Left colon (tissue), 2 donors: ENCODE results near the gene EIF2S2. TPM values are rescaled to one million over a fixed set of nuclear protein-coding genes. Genes with fewer than 3 reads are reported as not detected.

Experiments
- ATAC-seq: fragments of 200-7000 bp; cut with Tn5 transposase; one replicate; pipeline ENCODE4 v1.9.1; 2020; ENCODE audit warnings: mild to moderate bottlenecking, moderate library complexity
- DNase-seq, 2 donors: peaks; one replicate each; pipeline ENCODE4 v3.0.0-alpha.2; 2020
- intact Hi-C, 2 donors: fragments of 100-400 bp; cut with DNase I in 1 of 2; cut with micrococcal nuclease in 1 of 2; formaldehyde crosslinking; loops; one replicate each; pipeline versions ENCODE4 v1.11.2 to v1.14.0; 2022; cut with DNase I, micrococcal nuclease
- total RNA-seq, 2 donors: library from RNA; stranded (reverse); fragmentation: NEBNext Ultra II Directional; extraction: Animal tissue kit (Norgen Biotek cat#: 25700); gene quantifications; one replicate each; pipeline ENCODE4 v1.2.1, GENCODE V29; 2021
- donor health status: DM: no; HTN: no; CAD: no.
- donor health status: DM: yes; HTN: yes; CAD: no.

EIF2S2 gene
- total RNA-seq, 2 donors from 2014 or later: 39.8 to 51.1 TPM

DNA sequence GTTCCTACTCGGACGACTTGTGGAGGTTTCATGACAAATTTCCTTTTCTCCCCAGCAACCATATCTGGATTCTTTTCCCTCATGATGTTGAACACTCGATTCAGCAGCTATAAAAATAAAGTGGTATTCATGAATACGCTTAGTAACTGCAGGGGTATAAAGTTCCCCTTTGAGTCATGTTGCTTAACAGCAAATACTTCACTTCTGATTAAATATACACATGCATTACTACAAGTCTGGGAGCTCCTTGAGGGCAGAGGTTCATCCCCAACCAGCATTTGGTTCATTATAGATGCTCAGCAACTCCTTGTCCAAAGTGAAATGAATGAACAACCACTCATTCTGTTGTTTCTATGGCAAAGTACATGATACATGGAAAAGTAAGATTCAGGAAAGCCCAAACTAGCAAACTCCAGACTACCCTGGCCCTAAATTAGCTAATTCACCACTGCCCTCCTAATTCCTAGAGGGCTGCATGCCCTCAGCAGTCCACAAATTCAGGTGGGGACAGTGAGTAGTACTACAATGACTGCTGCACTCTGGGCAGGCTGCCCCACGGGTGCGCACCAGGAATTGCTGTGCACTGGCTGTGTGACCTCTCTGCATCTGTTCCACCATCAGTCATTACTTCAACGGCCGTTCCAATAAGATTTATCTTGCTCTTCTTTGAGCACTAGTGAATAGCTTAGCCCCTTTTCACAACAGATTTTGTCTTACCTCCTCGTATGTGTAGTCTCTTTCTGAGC, 15.2 kb downstream of the EIF2S2 start:
- no peak for ATAC-seq
- no peak for DNase-seq
- intact Hi-C loops: no loop called here

GRCh38 chr20:34095825-34096224, 16.2 kb downstream of the EIF2S2 start:
- ATAC-seq: no peak
- DNase-seq: no peak
- intact Hi-C loops: no loop called here

DNA sequence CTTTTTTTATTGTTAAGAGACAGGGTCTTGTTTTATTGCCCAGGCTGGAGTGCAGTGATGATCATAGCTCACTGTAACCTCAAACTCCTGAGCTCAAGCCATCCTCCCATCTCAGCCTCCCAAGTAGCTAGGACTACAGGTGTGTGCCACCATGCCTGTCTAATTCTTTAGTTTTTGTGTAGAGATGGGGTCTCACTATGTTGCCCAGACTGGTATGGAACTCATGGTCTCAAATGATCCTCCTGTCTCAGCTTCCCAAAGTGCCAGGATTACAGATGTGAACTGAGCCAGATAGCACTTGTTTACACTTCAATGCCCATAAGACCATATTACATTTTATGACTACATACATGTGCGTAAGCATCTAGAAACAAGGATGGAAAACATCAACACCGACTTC, 18.1 kb downstream of the EIF2S2 start:
- DNase-seq (no peak), ATAC-seq (no peak)
- intact Hi-C loops: no loop called here

DNA sequence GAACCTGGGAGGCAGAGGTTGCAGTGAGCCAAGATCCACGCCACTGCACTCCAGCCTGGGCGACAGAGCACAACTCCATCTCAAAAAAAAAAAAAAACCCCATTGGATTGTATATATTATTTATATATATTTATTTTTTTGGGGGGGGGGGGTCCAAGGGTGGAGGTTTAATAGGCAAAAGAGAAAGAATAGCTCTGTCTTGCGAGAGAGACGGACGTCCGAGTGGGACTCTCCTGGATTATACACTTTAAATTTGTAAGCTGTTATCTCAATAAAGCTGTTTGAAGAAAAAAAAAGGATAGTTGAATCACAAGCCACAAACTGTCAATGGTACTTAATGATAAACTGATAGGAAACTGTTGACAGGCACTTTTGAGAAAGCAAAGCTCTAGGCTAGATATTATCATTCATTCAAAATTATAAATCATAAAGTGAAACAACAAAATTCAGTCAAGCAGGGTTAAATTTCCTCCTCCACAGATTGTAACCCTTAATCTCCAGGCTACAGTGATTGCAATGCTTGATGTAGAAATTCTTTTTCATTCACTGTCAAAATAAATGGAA, 20.3 kb downstream of the EIF2S2 start:
- DNase-seq (no peak), ATAC-seq (no peak)
- intact Hi-C loops: no loop called here

DNA sequence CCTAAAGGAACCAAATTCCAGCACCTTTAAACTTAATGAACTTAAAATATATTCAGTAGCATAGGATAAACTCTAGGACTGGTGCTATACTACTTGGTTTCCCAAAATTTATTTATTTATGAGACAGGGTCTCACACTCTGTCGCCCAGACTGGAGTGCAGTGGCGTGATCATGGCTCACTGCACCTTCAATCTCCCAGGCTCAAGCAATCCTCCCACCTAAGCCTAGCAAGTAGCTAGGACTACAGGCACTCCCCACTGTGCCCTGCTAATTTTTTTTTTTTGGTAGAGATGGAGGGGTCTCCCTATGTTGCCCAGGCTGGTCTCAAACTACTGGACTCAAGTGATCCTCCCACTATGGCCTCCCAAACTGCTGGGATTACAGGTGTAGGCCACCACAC, 21.4 kb downstream of the EIF2S2 start:
- intact Hi-C loops: no loop called here
- ATAC-seq: no peak
- DNase-seq: no peak

DNA sequence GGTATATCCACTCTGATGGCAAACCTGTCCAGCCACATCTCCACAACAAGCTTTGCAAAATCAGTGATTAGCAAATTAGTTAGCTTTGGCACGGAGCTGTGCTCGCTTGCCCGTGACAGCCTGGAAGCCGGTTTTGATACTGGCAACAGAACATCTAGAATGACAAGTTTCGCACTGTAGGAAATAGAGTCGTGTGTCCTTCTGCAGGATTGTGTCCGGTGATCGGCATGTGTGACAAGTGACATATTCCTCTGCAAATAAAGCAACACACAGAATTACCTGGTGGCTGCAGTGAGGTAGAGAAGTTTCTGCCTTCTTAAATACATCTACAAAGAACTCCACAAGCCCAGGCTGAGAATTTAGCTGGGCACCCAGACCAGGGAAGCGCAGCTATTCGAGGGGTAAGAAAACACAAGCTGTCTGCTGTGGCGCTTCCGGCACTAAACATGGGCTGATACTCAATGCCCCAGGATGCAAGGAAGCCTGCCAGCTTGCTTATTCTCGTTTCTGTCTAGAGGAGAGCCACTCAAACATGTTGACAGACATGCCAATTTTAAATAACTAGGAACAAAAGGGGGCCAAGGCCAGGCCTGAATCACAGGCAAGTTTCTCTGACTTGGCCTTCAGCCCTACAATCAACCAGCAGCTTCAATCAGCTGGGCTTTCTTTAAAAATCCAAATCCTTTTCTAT, 22.2 kb downstream of the EIF2S2 start:
- ATAC-seq (no peak), DNase-seq (no peak)
- intact Hi-C loops: no loop called here

- DNase-seq (no peak), ATAC-seq (no peak)
- intact Hi-C loops: no loop called here
Measured at GRCh38 chr20:34089175-34089479, 22.9 kb downstream of the EIF2S2 start.

- ATAC-seq (peak; percentile 16), DNase-seq (no peak)
- intact Hi-C loops: no loop called here
Measured at GRCh38 chr20:34088305-34089174, 23.5 kb downstream of the EIF2S2 start.

- no peak for ATAC-seq
- DNase-seq: no peak
Measured at GRCh38 chr20:34085544-34086040, 26.5 kb downstream of the EIF2S2 start.

DNA sequence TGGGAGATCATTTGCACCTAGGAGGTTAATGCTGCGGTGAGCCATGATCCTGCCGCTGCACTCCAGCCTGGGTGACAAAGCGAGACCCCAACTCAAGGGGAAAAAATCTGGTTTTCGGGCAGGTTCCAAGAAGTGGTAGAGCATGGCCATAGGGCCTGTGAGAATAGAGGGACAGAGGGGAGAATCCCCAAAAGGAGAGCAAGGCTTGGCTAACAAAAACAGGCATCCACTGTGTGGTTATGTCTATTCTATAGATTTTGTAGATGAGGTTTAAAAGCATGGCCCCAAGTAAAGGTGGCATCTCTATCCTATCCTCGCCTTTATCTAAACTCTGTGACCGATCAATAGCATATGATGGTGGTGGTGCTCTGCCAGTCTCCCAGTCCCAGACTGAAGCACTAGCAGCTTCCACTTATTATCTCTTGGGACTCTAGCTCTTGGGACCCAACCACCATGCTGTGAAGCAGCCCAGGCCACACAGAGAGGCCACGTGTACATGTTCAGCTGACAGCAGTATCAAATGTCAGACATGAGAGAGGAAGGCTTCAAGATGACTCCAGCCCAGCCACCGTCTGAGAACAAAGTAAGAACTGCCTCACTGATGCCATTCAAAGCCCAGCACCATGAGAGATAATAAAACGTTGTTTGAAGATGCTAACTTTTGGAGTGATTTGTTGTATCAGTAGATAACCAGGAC, 27.7 kb downstream of the EIF2S2 start:
- intact Hi-C loops: no loop called here
- DNase-seq (no peak), ATAC-seq (no peak)

More at GRCh38 chr20:34085544-34086040, 26.5 kb downstream of the EIF2S2 start:
- intact Hi-C loops: no loop called here

GRCh38 chr20:34083781-34084180, 28.3 kb downstream of the EIF2S2 start:
- ATAC-seq (no peak), DNase-seq (no peak)
- intact Hi-C loops: no loop called here

DNA sequence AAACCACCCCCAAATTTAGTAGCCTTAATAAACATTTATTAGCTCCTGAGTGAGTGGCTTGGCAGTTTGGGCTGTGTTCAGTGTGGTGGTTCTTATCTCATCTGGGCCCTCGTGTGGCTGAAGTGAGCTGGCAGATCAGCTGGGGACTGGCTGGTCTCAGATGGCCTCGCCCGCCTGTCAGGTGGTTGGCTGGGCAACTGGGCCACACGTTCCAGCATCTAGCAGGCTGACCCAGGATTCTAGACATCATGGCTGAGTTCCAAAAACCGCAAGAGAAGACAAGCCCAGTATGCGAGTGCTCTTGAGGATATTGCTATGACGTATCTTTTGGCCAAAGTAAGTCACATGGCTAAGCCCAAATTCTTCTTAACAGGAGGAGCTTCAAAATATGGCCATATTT, 28.9 kb downstream of the EIF2S2 start:
- peak; percentile 31 to 58 for DNase-seq
- intact Hi-C loops: no loop called here
- peak; percentile 58 for ATAC-seq

GRCh38 chr20:34082232-34082887, 29.7 kb downstream of the EIF2S2 start:
- ATAC-seq (peak; percentile 6), DNase-seq (no peak)
- intact Hi-C loops: no loop called here

DNA sequence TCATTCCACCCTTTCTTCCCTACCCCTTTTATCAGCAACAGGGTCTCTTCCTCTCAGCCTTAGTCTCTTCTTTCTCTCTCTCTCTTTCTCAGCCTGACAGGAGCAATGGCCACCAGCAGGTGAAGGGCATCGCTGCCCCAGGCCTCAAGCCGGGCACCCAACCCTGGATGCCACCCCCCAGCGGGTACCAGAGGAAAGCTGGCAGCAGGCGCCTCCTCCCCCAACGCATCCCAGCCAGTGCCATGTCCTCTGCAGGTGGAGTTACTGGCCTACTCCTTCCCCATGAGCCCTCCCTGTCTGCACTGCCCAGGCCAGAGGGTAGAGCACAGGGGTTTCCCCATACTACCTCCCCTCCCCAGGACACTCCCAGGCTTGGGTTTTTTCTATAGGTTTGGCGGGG, 32.2 kb downstream of the EIF2S2 start:
- intact Hi-C loops: no loop called here
- ATAC-seq (no peak), DNase-seq (no peak)

- ATAC-seq (no peak), DNase-seq (no peak)
- intact Hi-C loops: no loop called here
Measured at GRCh38 chr20:34078540-34078939, 33.5 kb downstream of the EIF2S2 start.

- ATAC-seq (no peak), DNase-seq (no peak)
- intact Hi-C loops: no loop called here
Measured at GRCh38 chr20:34076952-34077351, 35.1 kb downstream of the EIF2S2 start.

- ATAC-seq: no peak
- intact Hi-C loops: no loop called here
- DNase-seq: no peak
Measured at GRCh38 chr20:34075647-34076046, 36.4 kb downstream of the EIF2S2 start.

GRCh38 chr20:34074101-34074760, 37.8 kb downstream of the EIF2S2 start:
- DNase-seq (no peak), ATAC-seq (no peak)
- intact Hi-C loops: no loop called here
